ENCODE results near the gene CCDC71L. TPM values are rescaled to one million over a fixed set of nuclear protein-coding genes. Genes with fewer than 3 reads are reported as not detected.
"Not testable (repeated sequence)": the region's sequence is repeated elsewhere in the genome, so short reads cannot be mapped to it uniquely, and the experiment has no call there.

CCDC71L gene
- total RNA-seq (10 to 100 TPM in 1 of 2 donors, 1 to 10 TPM in 1; 8.5 to 32.4 TPM), polyA plus RNA-seq (10 to 100 TPM; 14.4 to 47.6 TPM)
- long read RNA-seq, donor 1, full-length matches to known transcripts, result 10 of 10 reads
- long read RNA-seq, donor 1, partial matches to known transcripts, result 0 of 10 reads
- long read RNA-seq, donor 1, other reads (novel, unspliced or antisense), result 0 of 10 reads
- long read RNA-seq, donor 2, full-length matches to known transcripts, result 2 of 2 reads
- long read RNA-seq, donor 2, partial matches to known transcripts, result 0 of 2 reads
- long read RNA-seq, donor 2, other reads (novel, unspliced or antisense), result 0 of 2 reads
- long read RNA-seq, donor 3, full-length matches to known transcripts, result 6 of 6 reads
- long read RNA-seq, donor 3, partial matches to known transcripts, result 0 of 6 reads
- long read RNA-seq, donor 3, other reads (novel, unspliced or antisense), result 0 of 6 reads
- long read RNA-seq, donor 4, full-length matches to known transcripts, result 1 of 1 reads
- long read RNA-seq, donor 4, partial matches to known transcripts, result 0 of 1 reads
- long read RNA-seq, donor 4, other reads (novel, unspliced or antisense), result 0 of 1 reads
- long read RNA-seq, donor 5, full-length matches to known transcripts, result 19 of 19 reads
- long read RNA-seq, donor 5, partial matches to known transcripts, result 0 of 19 reads
- long read RNA-seq, donor 5, other reads (novel, unspliced or antisense), result 0 of 19 reads

DNA sequence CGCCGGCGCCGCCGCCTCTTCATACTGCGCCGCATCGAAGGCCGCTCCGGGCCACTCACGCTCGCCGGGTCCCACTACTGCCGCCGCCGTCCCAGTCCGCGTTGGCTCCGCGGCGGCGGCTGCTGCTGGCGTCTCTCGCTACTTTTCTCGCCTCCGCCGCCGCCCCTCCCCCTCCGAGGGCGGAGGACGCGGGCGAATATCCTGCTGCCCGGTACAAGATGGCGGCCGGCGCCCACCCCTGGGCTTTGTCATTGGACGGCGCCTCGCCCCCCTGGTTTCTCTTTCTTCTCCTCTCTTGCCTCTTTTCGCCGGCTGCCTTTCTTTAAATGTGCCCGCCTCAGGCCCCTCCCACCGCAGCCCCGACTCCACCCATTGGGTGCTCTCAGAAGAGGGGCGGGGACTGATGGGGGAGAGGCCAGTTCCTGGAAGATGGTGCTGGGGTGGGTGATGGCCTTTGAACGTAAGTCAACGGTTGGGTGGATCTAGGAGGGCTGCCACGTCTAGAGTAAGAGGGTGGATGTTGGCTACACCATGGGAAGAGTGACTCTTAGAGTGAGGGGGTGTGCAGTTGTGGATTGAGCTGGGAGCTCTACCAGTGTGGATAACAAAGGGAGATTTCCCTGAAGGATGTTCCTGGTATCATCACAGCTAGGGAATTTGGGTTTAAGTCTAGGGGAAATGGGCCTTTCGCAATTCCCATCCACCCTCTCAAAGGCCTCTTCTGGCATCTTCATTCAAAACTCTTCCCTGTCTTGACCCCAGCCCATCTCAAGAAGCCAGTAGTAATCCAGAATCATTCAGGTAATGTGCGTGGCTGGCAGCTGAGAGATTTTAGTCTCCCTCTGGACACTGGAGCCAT is at the start of gene CCDC71L:
CCDC71L (minus strand) TSS at position 297 of the 859 bp plus-strand sequence; CDS start at position 35, 262 bp downstream.
- H3K4me1 ChIP-seq (ENCODE audit: control insufficient read depth in 5 of 5, insufficient read depth in 5 of 5, low read length in 5 of 5), result peaks cover 0 to 18% (median 0%) of the 10 kb centered on the region in 5 donors
- no peaks in the 10 kb centered on the region for H3K9me3 ChIP-seq (ENCODE audit: control insufficient read depth in 4 of 4, insufficient read depth in 3 of 4, low read length in 3 of 4)
- peak within 1 kb of the TSS; percentile 95 to 97 for H3K27ac ChIP-seq (ENCODE audit: low read depth in 1 of 2, low read length in 1 of 2)
- 4 to 5% methylated on average over 47 to 51 of the region's 51 CpGs for WGBS, 2 donors
- ATAC-seq (ENCODE audit: insufficient read depth, low FRiP score) (peak; percentile 89), DNase-seq (peak; percentile 92 to 93 (median 92))
- no peaks in the 10 kb centered on the region for H3K36me3 ChIP-seq (ENCODE audit: control insufficient read depth in 4 of 4, insufficient read depth in 4 of 4, low read length in 4 of 4)
- H3K9ac ChIP-seq (ENCODE audit: insufficient read depth in 1 of 2, low read length in 2 of 2), result peak within 1 kb of the TSS in 1 of 2 donors; percentile 8
- H3K4me3 ChIP-seq, result peak within 1 kb of the TSS; percentile 76
- H3K27me3 ChIP-seq (ENCODE audit: control insufficient read depth in 3 of 3, insufficient read depth in 3 of 3, low read length in 2 of 3), result no peaks in the 10 kb centered on the region
- TF ChIP-seq, protein P1, sequence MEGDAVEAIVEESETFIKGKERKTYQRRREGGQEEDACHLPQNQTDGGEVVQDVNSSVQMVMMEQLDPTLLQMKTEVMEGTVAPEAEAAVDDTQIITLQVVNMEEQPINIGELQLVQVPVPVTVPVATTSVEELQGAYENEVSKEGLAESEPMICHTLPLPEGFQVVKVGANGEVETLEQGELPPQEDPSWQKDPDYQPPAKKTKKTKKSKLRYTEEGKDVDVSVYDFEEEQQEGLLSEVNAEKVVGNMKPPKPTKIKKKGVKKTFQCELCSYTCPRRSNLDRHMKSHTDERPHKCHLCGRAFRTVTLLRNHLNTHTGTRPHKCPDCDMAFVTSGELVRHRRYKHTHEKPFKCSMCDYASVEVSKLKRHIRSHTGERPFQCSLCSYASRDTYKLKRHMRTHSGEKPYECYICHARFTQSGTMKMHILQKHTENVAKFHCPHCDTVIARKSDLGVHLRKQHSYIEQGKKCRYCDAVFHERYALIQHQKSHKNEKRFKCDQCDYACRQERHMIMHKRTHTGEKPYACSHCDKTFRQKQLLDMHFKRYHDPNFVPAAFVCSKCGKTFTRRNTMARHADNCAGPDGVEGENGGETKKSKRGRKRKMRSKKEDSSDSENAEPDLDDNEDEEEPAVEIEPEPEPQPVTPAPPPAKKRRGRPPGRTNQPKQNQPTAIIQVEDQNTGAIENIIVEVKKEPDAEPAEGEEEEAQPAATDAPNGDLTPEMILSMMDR (IDR thresholded peaks at IDR 0.05; ENCODE audit: control extremely low read depth, extremely low read depth), result no peak

DNA sequence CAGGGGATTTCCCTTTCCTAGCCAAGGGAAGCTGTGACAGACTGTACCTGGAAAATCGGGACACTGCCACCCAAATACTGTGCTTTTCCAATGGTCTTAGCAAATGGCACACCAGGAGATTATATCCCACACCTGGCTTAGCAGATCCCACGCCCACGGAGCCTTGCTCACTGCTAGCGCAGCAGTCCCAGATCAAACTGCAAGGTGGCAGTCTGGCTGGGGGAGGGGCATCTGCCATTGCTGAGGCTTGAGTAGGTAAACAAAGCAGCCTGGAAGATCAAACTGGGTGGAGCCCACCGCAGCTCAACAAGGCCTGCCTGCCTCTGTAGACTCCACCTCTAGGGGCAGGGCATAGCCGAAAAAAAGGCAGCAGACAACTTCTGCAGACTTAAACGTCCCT is 48.6 kb upstream of the CCDC71L start:
- not testable (repeated sequence) for H3K36me3 ChIP-seq (ENCODE audit: control insufficient read depth in 4 of 4, insufficient read depth in 4 of 4, low read length in 4 of 4)
- 91 to 92% methylated on average over 7 of the region's 7 CpGs for WGBS, 2 donors

DNA sequence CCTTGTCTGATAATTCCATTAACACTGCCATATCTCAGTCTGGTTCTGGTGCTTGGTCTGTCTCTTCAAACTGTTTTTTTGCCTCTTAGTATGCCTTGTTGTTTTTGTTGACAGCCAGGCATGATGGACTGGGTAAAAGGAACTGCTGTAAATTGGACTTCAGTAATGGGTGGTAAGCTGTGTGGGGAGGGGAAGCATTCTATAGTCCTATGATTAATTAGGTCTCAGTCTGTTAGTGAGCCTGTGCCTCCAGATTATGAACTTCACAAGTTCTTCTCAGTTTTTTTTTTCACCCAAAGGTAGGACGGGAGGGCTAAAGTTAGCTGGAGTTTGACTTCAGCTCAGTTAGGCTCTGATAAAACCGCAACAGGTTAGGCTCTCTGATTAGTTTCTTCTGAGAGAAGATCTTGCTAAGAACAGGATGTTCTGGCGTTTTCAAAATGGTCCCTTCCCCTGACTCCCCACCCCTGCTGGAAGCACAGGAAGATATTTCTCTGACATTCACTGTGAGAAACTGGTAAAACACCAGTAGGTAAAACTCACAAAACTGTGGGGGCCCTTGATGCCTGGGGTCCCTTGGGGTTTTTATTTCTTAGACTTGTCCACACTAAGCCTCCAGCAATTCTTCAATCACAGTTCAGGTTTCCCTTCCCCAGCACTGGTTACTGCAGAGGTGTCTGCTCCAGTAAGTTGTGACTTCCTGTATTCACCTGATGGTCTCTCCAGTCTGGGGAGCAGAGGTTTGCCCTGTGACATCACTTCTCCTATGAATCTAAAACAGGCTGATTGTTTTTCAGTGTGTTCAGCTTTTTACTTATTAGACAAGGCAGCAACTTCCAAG is 43.3 kb upstream of the CCDC71L start:
- Histone ChIP-seq H3K9ac (ENCODE audit: insufficient read depth in 1 of 2, low read length in 2 of 2) (no peak overlapping the region), H3K36me3 (ENCODE audit: control insufficient read depth in 4 of 4, insufficient read depth in 4 of 4, low read length in 4 of 4) (no peaks in the 10 kb centered on the region), H3K27ac (ENCODE audit: low read depth in 1 of 2, low read length in 1 of 2) (no peak overlapping the region), H3K27me3 (ENCODE audit: control insufficient read depth in 3 of 3, insufficient read depth in 3 of 3, low read length in 2 of 3) (no peaks in the 10 kb centered on the region), H3K9me3 (ENCODE audit: control insufficient read depth in 4 of 4, insufficient read depth in 3 of 4, low read length in 3 of 4) (peaks cover 0 to 2% (median 0%) of the 10 kb centered on the region in 4 donors), H3K4me1 (ENCODE audit: control insufficient read depth in 5 of 5, insufficient read depth in 5 of 5, low read length in 5 of 5) (no peaks in the 10 kb centered on the region), H3K4me3 (no peak overlapping the region)
- no peak for ATAC-seq (ENCODE audit: insufficient read depth, low FRiP score)
- TF ChIP-seq, protein P1 (IDR thresholded peaks at IDR 0.05; ENCODE audit: control extremely low read depth, extremely low read depth), result no peak
- DNase-seq, result no peak
- 59 to 77% methylated on average over 3 of the region's 3 CpGs for WGBS, 2 donors

More for the DNA sequence above, 48.6 kb upstream of the CCDC71L start:
- not testable (repeated sequence) for H3K4me3 ChIP-seq; ATAC-seq (ENCODE audit: insufficient read depth, low FRiP score); H3K9ac ChIP-seq (ENCODE audit: insufficient read depth in 1 of 2, low read length in 2 of 2); H3K9me3 ChIP-seq (ENCODE audit: control insufficient read depth in 4 of 4, insufficient read depth in 3 of 4, low read length in 3 of 4); H3K27ac ChIP-seq (ENCODE audit: low read depth in 1 of 2, low read length in 1 of 2); H3K27me3 ChIP-seq (ENCODE audit: control insufficient read depth in 3 of 3, insufficient read depth in 3 of 3, low read length in 2 of 3); DNase-seq; H3K4me1 ChIP-seq (ENCODE audit: control insufficient read depth in 5 of 5, insufficient read depth in 5 of 5, low read length in 5 of 5)
